SK-N-SH treated with all-trans-retinoic acid at 6 μM for 48 hours (cell line): ENCODE measurements around the gene USP54.

Experiments used
- BACH2 ChIP-seq: fragments of 250-450 bp; sonication (Bioruptor Pico); IDR thresholded peaks from 2 replicates; pipeline ENCODE4 v1.9.0; 2021; ENCODE audit warnings: mild to moderate bottlenecking, borderline replicate concordance
- CSDC2 ChIP-seq: fragments of 250-450 bp; sonication (Bioruptor Pico); IDR thresholded peaks from 2 replicates; pipeline ENCODE4 v1.5.0; 2020; ENCODE audit warnings: mild to moderate bottlenecking, moderate library complexity
- ESRRG ChIP-seq: fragments of 250-450 bp; sonication (Bioruptor Pico); IDR thresholded peaks from 2 replicates; pipeline ENCODE4 v1.6.1; 2021; ENCODE audit warnings: mild to moderate bottlenecking
- OSR1 ChIP-seq: fragments of 250-450 bp; sonication (Bioruptor Pico); IDR thresholded peaks from 2 replicates; pipeline ENCODE4 v1.8.0; 2022; ENCODE audit warnings: moderate library complexity, mild to moderate bottlenecking, inconsistent platforms
- PATZ1 ChIP-seq: fragments of 250-450 bp; sonication (Bioruptor Pico); IDR thresholded peaks from 2 replicates; pipeline ENCODE4 v1.8.0; 2020; ENCODE audit warnings: mild to moderate bottlenecking, moderate library complexity, borderline replicate concordance
- POU6F1 ChIP-seq: fragments of 250-450 bp; sonication (Bioruptor Pico); IDR thresholded peaks from 2 replicates; pipeline ENCODE4 v1.8.0; 2021; ENCODE audit warnings: low read depth, mild to moderate bottlenecking, moderate library complexity, borderline replicate concordance
- PPARA ChIP-seq: fragments of 250-450 bp; sonication (Bioruptor Pico); IDR thresholded peaks from 2 replicates; pipeline ENCODE4 v1.5.0; 2020; ENCODE audit warnings: mild to moderate bottlenecking, borderline replicate concordance
- TCF4 ChIP-seq: fragments of 250-450 bp; sonication (Bioruptor Pico); IDR thresholded peaks from 2 replicates; pipeline ENCODE4 v1.8.0; 2021; ENCODE audit warnings: mild to moderate bottlenecking, moderate library complexity, borderline replicate concordance
- TOX ChIP-seq: fragments of 250-450 bp; sonication (Bioruptor Pico); IDR thresholded peaks from 2 replicates; pipeline ENCODE4 v1.8.0; 2021; ENCODE audit warnings: mild to moderate bottlenecking, moderate library complexity, borderline replicate concordance
- TSHZ2 ChIP-seq: fragments of 250-450 bp; sonication (Bioruptor Pico); IDR thresholded peaks from 2 replicates; pipeline ENCODE4 v1.5.0; 2020; ENCODE audit warnings: mild to moderate bottlenecking, moderate library complexity
- ZC3H10 ChIP-seq: fragments of 250-450 bp; sonication (Bioruptor Pico); IDR thresholded peaks from 2 replicates; pipeline ENCODE4 v1.5.1; 2021; ENCODE audit warnings: mild to moderate bottlenecking, moderate library complexity
- ZFP30 ChIP-seq: fragments of 450-650 bp; formaldehyde crosslinking; IDR thresholded peaks from 2 replicates; pipeline ENCODE4 v1.5.0; 2022; ENCODE audit warnings: mild to moderate bottlenecking, moderate library complexity
- ZNF8 ChIP-seq: fragments of 450-650 bp; formaldehyde crosslinking; IDR thresholded peaks from 2 replicates; pipeline ENCODE4 v1.5.0; 2020; ENCODE audit warnings: mild to moderate bottlenecking, moderate library complexity

GRCh38 chr10:73485320-73485719 lies 105.8 kb downstream of the USP54 start:
- TF ChIP-seq TSHZ2 (CRISPR knock-in tag) (no peak), TOX (no peak), BACH2 (CRISPR knock-in tag) (no peak), ZFP30 (CRISPR knock-in tag) (no peak), TCF4 (CRISPR knock-in tag) (no peak), PPARA (no peak), CSDC2 (CRISPR knock-in tag) (no peak), ZNF8 (no peak), OSR1 (CRISPR knock-in tag) (no peak), POU6F1 (CRISPR knock-in tag) (no peak), PATZ1 (CRISPR knock-in tag) (no peak), ZC3H10 (CRISPR knock-in tag) (no peak), ESRRG (CRISPR knock-in tag) (no peak)
